H1 (cell line): ENCODE data around the gene IFNGR1. TPM values are rescaled to one million over a fixed set of nuclear protein-coding genes. Genes with fewer than 3 reads are reported as not detected.

ENCODE experiments used
- CTCF ChIA-PET: fragments of 300-600 bp; sonication (Branson Sonifier 250); formaldehyde crosslinking; loops from one replicate; lab custom pipeline; 2021; ENCODE audit not compliant: partially characterized antibody; lab: Charles Lee
- POLR2A ChIA-PET: fragments of 300-600 bp; sonication (Branson Sonifier 250); formaldehyde crosslinking; loops from one replicate; lab custom pipeline; 2021; ENCODE audit warnings: inconsistent platforms; ENCODE audit not compliant: partially characterized antibody; lab: Charles Lee
- DNase-seq, 2 experiments: peaks; one replicate each; pipeline versions ENCODE4 v3.0.0 to v3.0.0-alpha.2; 2010 to 2022; ENCODE audit warnings: low spot score in 2 of 2, low read depth in 1 of 2, mixed read lengths in 1 of 2
- FAIRE-seq: peaks from 2 replicates; lab custom pipeline; 2011; peaks lifted over from hg19 to GRCh38; lab: Jason Lieb, UNC
- H2AFZ ChIP-seq: 2 replicates; pipeline ENCODE4 v1.8.1; 2012; ENCODE audit warnings: low read length, inconsistent platforms
- H2AK5ac ChIP-seq: 2 replicates; pipeline ENCODE4 v1.6.1; 2013; ENCODE audit warnings: low read depth, low read length
- H2BK120ac ChIP-seq: replicated peaks from 2 replicates; pipeline ENCODE3; 2013; ENCODE audit warnings: low read depth, low read length, inconsistent platforms
- H2BK12ac ChIP-seq: 2 replicates; pipeline ENCODE4 v1.6.1; 2013; ENCODE audit warnings: low read depth, low read length
- H2BK15ac ChIP-seq: 2 replicates; pipeline ENCODE4 v1.6.1; 2013; ENCODE audit warnings: low read length
- H2BK20ac ChIP-seq: 2 replicates; pipeline ENCODE4 v1.6.1; 2013; ENCODE audit warnings: low read length
- H2BK5ac ChIP-seq: 2 replicates; pipeline ENCODE4 v1.6.1; 2013; ENCODE audit warnings: low read depth, low read length
- H3K14ac ChIP-seq: 2 replicates; pipeline ENCODE4 v1.6.1; 2013; ENCODE audit warnings: inconsistent platforms; ENCODE audit not compliant: insufficient read length
- H3K18ac ChIP-seq: 2 replicates; pipeline ENCODE4 v1.6.1; 2013; ENCODE audit warnings: low read length; ENCODE audit errors: extremely low read depth
- H3K23ac ChIP-seq: 2 replicates; pipeline ENCODE4 v1.6.1; 2013; ENCODE audit warnings: inconsistent platforms; ENCODE audit not compliant: insufficient read length
- H3K23me2 ChIP-seq: 2 replicates; pipeline ENCODE4 v1.6.1; 2013; ENCODE audit warnings: low read depth, low read length
- H3K27ac ChIP-seq: 2 replicates; pipeline ENCODE4 v1.6.1; 2011; ENCODE audit warnings: low read depth, low read length, inconsistent platforms
- H3K27me3 ChIP-seq, 4 experiments: replicated peaks in 1 of 4; 1 replicate in 1 of 4; 2 replicates in 3 of 4; pipeline versions ENCODE4 v1.6.1 to v1.8.1; 2011 to 2013; ENCODE audit warnings: low read length in 3 of 4, mild to moderate bottlenecking in 3 of 4, inconsistent platforms in 2 of 4, mixed read lengths in 2 of 4, moderate library complexity in 1 of 4; ENCODE audit not compliant: control insufficient read depth in 3 of 4, insufficient read depth in 3 of 4; ENCODE audit errors: extremely low read depth in 1 of 4
- H3K36me3 ChIP-seq, 4 experiments: 2 replicates each; pipeline versions ENCODE4 v1.6.1 to v1.8.1; 2011 to 2013; ENCODE audit warnings: mild to moderate bottlenecking in 4 of 4, low read length in 3 of 4, moderate library complexity in 2 of 4, control low read depth in 1 of 4, inconsistent platforms in 1 of 4; ENCODE audit not compliant: insufficient read depth in 4 of 4, control insufficient read depth in 2 of 4
- H3K4ac ChIP-seq: replicated peaks from 2 replicates; pipeline ENCODE3; 2013; ENCODE audit warnings: low read length, low read depth, mixed read lengths, inconsistent platforms; ENCODE audit not compliant: insufficient read length
- H3K4me1 ChIP-seq, 4 experiments: replicated peaks in 1 of 4; 1 replicate in 1 of 4; 2 replicates in 3 of 4; pipeline versions ENCODE4 v1.6.1 to v1.8.1; 2011 to 2013; ENCODE audit warnings: low read length in 3 of 4, inconsistent platforms in 2 of 4, mixed read lengths in 1 of 4; ENCODE audit not compliant: insufficient read depth in 4 of 4, control insufficient read depth in 3 of 4
- H3K4me2 ChIP-seq, 2 experiments: 2 replicates each; pipeline versions ENCODE4 v1.6.1 to v1.8.1; 2011 to 2013; ENCODE audit warnings: low read depth in 2 of 2, low read length in 2 of 2, control low read depth in 1 of 2, inconsistent platforms in 1 of 2, mild to moderate bottlenecking in 1 of 2; ENCODE audit not compliant: insufficient read depth in 1 of 2
- H3K4me3 ChIP-seq, 4 experiments: fragments of 200-600, 300-600 bp in 1 of 4; sonication (generic), shearing (Covaris generic), sonication (Bioruptor Twin) in 1 of 4; 2 replicates each; pipeline versions ENCODE4 v1.5.1 to v1.8.1; 2011 to 2016; ENCODE audit warnings: low read length in 4 of 4, low read depth in 3 of 4, control low read depth in 2 of 4, inconsistent platforms in 2 of 4, mild to moderate bottlenecking in 2 of 4, mixed read lengths in 1 of 4, moderate library complexity in 1 of 4; ENCODE audit not compliant: insufficient read depth in 2 of 4; ENCODE audit errors: extremely low read depth in 1 of 4
- H3K56ac ChIP-seq: replicated peaks from 2 replicates; pipeline ENCODE3; 2013; ENCODE audit warnings: low read depth, mild to moderate bottlenecking, mixed read lengths, low read length, inconsistent platforms; ENCODE audit not compliant: insufficient read length
- H3K79me1 ChIP-seq: 2 replicates; pipeline ENCODE4 v1.6.1; 2013; ENCODE audit warnings: low read depth, low read length, control low read depth
- H3K79me2 ChIP-seq, 2 experiments: 2 replicates each; pipeline versions ENCODE4 v1.6.1 to v1.8.1; 2012 to 2013; ENCODE audit warnings: low read length in 2 of 2, mild to moderate bottlenecking in 2 of 2, inconsistent platforms in 1 of 2; ENCODE audit not compliant: insufficient read depth in 2 of 2, control insufficient read depth in 1 of 2
- H3K9ac ChIP-seq, 4 experiments: replicated peaks in 1 of 4; 1 replicate in 1 of 4; 2 replicates in 3 of 4; pipeline versions ENCODE4 v1.6.1 to v1.8.1; 2011 to 2013; ENCODE audit warnings: low read depth in 3 of 4, low read length in 3 of 4, control low read depth in 2 of 4, mild to moderate bottlenecking in 2 of 4, moderate library complexity in 2 of 4, inconsistent platforms in 1 of 4; ENCODE audit errors: extremely low read depth in 1 of 4
- H3K9me3 ChIP-seq, 2 experiments: 2 replicates each; pipeline versions ENCODE4 v1.6.1 to v1.8.1; 2012 to 2013; ENCODE audit warnings: mild to moderate bottlenecking in 2 of 2, moderate library complexity in 2 of 2, control low read depth in 1 of 2, inconsistent platforms in 1 of 2, low read depth in 1 of 2, low read length in 1 of 2, mixed read lengths in 1 of 2; ENCODE audit not compliant: insufficient read depth in 2 of 2
- H4K20me1 ChIP-seq, 2 experiments: replicated peaks in 1 of 2; 2 replicates each; pipeline versions ENCODE3 to v1.8.1; 2011 to 2013; ENCODE audit warnings: inconsistent platforms in 2 of 2, low read length in 2 of 2, mild to moderate bottlenecking in 1 of 2; ENCODE audit not compliant: insufficient read depth in 2 of 2, control insufficient read depth in 1 of 2
- H4K5ac ChIP-seq: 2 replicates; pipeline ENCODE4 v1.6.1; 2013; ENCODE audit warnings: low read length, low read depth, mixed read lengths, inconsistent platforms; ENCODE audit not compliant: insufficient read length
- H4K8ac ChIP-seq: 2 replicates; pipeline ENCODE4 v1.8.0; 2013; ENCODE audit warnings: mild to moderate bottlenecking, moderate library complexity, low read length, inconsistent platforms; ENCODE audit not compliant: insufficient read depth; ENCODE audit errors: extremely low read depth
- H4K91ac ChIP-seq: replicated peaks from 2 replicates; pipeline ENCODE3; 2013; ENCODE audit warnings: low read length, mixed read lengths, inconsistent platforms; ENCODE audit not compliant: insufficient read length
- CTBP2 ChIP-seq: IDR thresholded peaks from 2 replicates; pipeline ENCODE4 v1.7.0; 2011; ENCODE audit warnings: borderline replicate concordance, mild to moderate bottlenecking, moderate library complexity, mixed read lengths, low read length; ENCODE audit not compliant: insufficient read depth, insufficient read length
- RNF2 ChIP-seq: fragments of 200-900, 300-1000 bp; sonication (generic); IDR thresholded peaks from 2 replicates; pipeline ENCODE4 v1.7.1; 2016; ENCODE audit warnings: borderline replicate concordance, low read depth, mild to moderate bottlenecking, antibody characterized with exemption, low read length; ENCODE audit not compliant: poor library complexity, severe bottlenecking; ENCODE audit errors: missing control alignments
- RXRA ChIP-seq: IDR thresholded peaks from 2 replicates; pipeline ENCODE4 v1.6.1; 2011; ENCODE audit warnings: low read depth, mild to moderate bottlenecking, low read length, moderate library complexity; ENCODE audit not compliant: insufficient read depth
- WGBS, 2 experiments: shearing (Covaris generic) in 1 of 2; methylation state at CpG; one replicate each; pipeline versions ENCODE4 v1.1.6 to v1.1.7; 2013 to 2015; ENCODE audit warnings: low lambda C conversion rate in 2 of 2, mixed read lengths in 2 of 2, inconsistent platforms in 1 of 2, low coverage in 1 of 2, missing lambda C conversion rate in 1 of 2; ENCODE audit not compliant: insufficient replicate concordance in 2 of 2, insufficient coverage in 1 of 2, insufficient read length in 1 of 2; ENCODE audit errors: extremely low coverage in 1 of 2, missing lambda C conversion rate in 1 of 2; 5-methylcytosine and 5-hydroxymethylcytosine counted together
- polyA plus RNA-seq, 7 experiments: library from polyadenylated mRNA; depleted of rRNA in 3 of 7; stranded (reverse) in 5 of 7; unstranded in 2 of 7; fragments of >200 nt in 5 of 7; fragments of 200-250 nt in 2 of 7; gene quantifications; 1 replicate in 5 of 7; 2 replicates in 1 of 7; 4 replicates in 1 of 7; pipeline versions ENCODE4 v1.2.1 to v1.2.3, GENCODE V29; 2011 to 2013; ENCODE audit warnings: missing spikeins in 2 of 7, mixed read lengths in 2 of 7
- total RNA-seq: library from RNA; stranded (reverse); fragmentation: NEBNext Ultra II Directional; extraction: Animal tissue kit (Norgen Biotek cat#: 25700); gene quantifications from 2 replicates; pipeline ENCODE4 v1.2.1, GENCODE V29; 2021

IFNGR1 gene
- total and polyA plus RNA-seq, 2 of the 8 experiments (the other 6 are each of a cell fraction or from before 2014, with no cell fraction given): 9.7 to 20.9 TPM

GRCh38 chr6:137213813-137214212 is 5.4 kb downstream of the IFNGR1 start:
- Histone ChIP-seq H3K79me1 (peaks cover 15% of the 10 kb centered on the region), H3K23ac (no peak overlapping the region), H3K27ac (no peak overlapping the region), H3K56ac (no peak overlapping the region), H3K4me3 (no peak overlapping the region), H2BK5ac (no peak overlapping the region), H4K8ac (no peak overlapping the region), H2AFZ (no peak overlapping the region), H3K27me3 (no peaks in the 10 kb centered on the region), H3K4me2 (no peak overlapping the region), H4K20me1 (peaks cover 2 to 7% of the 10 kb centered on the region in 2 experiments), H3K36me3 (peaks cover 0 to 20% (median 6%) of the 10 kb centered on the region in 4 experiments; a peak in 3 of 8 replicates), H3K4me1 (peaks cover 2 to 4% (median 3%) of the 10 kb centered on the region in 4 experiments; a peak in 4 of 7 replicates), H3K18ac (no peak overlapping the region), H2BK120ac (no peak overlapping the region), H2BK15ac (no peak overlapping the region), H3K23me2 (0 out of 2 replicates have a peak, but pooled peaks cover 3% of the 10 kb centered on the region), H4K5ac (no peak overlapping the region), H2BK20ac (no peak overlapping the region), H3K79me2 (peaks cover 20 to 98% of the 10 kb centered on the region in 2 experiments), H2AK5ac (no peak overlapping the region), H2BK12ac (no peak overlapping the region), H4K91ac (no peak overlapping the region), H3K14ac (no peak overlapping the region), H3K9me3 (peaks cover 8 to 11% of the 10 kb centered on the region in 2 experiments; a peak in 2 of 4 replicates), H3K4ac (no peak overlapping the region), H3K9ac (no peak overlapping the region)
- ChIA-PET POLR2A (interaction anchor here (1.1 kb wide), 1 partner anchor 16 kb away, joined by 3 read pairs; no protein-coding TSS in a partner anchor), CTCF (interaction anchor here (0.6 kb wide), 1 partner anchor 375 kb away, joined by 3 read pairs; no protein-coding TSS in a partner anchor)
- 82% methylated on average over 2 of the region's 2 CpGs; no CpG with 5 or more reads in 1 of the 2 experiments for WGBS, 2 experiments
- no peak for FAIRE-seq
- TF ChIP-seq RNF2 (no peak), CTBP2 (no peak), RXRA (no peak)
- DNase-seq: no peak
